Lung (tissue), 12 donors: Measurements from ENCODE around the gene USH1G. TPM values are rescaled to one million over a fixed set of nuclear protein-coding genes. Genes with fewer than 3 reads are reported as not detected.
A peak's percentile ranks its signal among the peaks of the same experiment; 100 is the strongest.

Source experiments
- ATAC-seq: fragments of 200-7000 bp; cut with Tn5 transposase; one replicate; pipeline ENCODE4 v1.9.1; 2020; ENCODE audit warnings: moderate number of reproducible peaks; ENCODE audit not compliant: insufficient read depth, low FRiP score
- DNase-seq, 3 donors: peaks; one replicate each; pipeline ENCODE4 v3.0.0-alpha.2; 2013 to 2017
- H3K27ac ChIP-seq, 2 donors: one replicate each; pipeline ENCODE4 v1.5.1; 2013; ENCODE audit warnings: mild to moderate bottlenecking in 2 of 2, moderate library complexity in 2 of 2, control low read depth in 1 of 2, inconsistent platforms in 1 of 2, low read depth in 1 of 2, low read length in 1 of 2
- H3K27me3 ChIP-seq, 3 donors: one replicate each; pipeline ENCODE4 v1.5.1; 2013; ENCODE audit warnings: low read length in 2 of 3; ENCODE audit not compliant: control insufficient read depth in 3 of 3, insufficient read depth in 3 of 3
- H3K36me3 ChIP-seq, 4 donors: one replicate each; pipeline ENCODE4 v1.5.1; 2013; ENCODE audit warnings: low read length in 4 of 4, mild to moderate bottlenecking in 1 of 4, moderate library complexity in 1 of 4; ENCODE audit not compliant: control insufficient read depth in 4 of 4, insufficient read depth in 4 of 4
- H3K4me1 ChIP-seq, 5 donors: one replicate each; pipeline ENCODE4 v1.5.1; 2013; ENCODE audit warnings: low read length in 5 of 5, mild to moderate bottlenecking in 2 of 5, moderate library complexity in 1 of 5; ENCODE audit not compliant: control insufficient read depth in 5 of 5, insufficient read depth in 5 of 5
- H3K4me3 ChIP-seq: one replicate; pipeline ENCODE4 v1.5.1; 2013; ENCODE audit warnings: mild to moderate bottlenecking, control low read depth, moderate library complexity
- H3K9ac ChIP-seq, 2 donors: one replicate each; pipeline ENCODE4 v1.5.1; 2013; ENCODE audit warnings: low read length in 2 of 2, control low read depth in 1 of 2; ENCODE audit not compliant: insufficient read depth in 1 of 2
- H3K9me3 ChIP-seq, 4 donors: one replicate each; pipeline ENCODE4 v1.5.1; 2013; ENCODE audit warnings: low read length in 3 of 4, mild to moderate bottlenecking in 1 of 4, moderate library complexity in 1 of 4; ENCODE audit not compliant: control insufficient read depth in 4 of 4, insufficient read depth in 3 of 4
- WGBS, 2 donors: extraction: QIAGEN DNeasy Blood & Tissue Kit; methylation state at CpG; one replicate each; pipeline ENCODE4 v1.1.7; 2013; 5-methylcytosine and 5-hydroxymethylcytosine counted together
- polyA plus RNA-seq, 2 donors: library from polyadenylated mRNA; stranded (reverse); fragments of 200-250 nt; gene quantifications; one replicate each; pipeline ENCODE4 v1.2.1, GENCODE V29; 2013
- total RNA-seq, 2 donors: library from RNA; depleted of rRNA in 1 of 2; stranded (reverse); fragments of >200 nt in 1 of 2; gene quantifications; one replicate each; pipeline ENCODE4 v1.2.1, GENCODE V29; 2014 to 2021
- TF ChIP-seq, protein P1 (sequence below): IDR thresholded peaks from 2 replicates; pipeline ENCODE4 v1.5.1; 2012; ENCODE audit warnings: mild to moderate bottlenecking; ENCODE audit errors: control extremely low read depth, extremely low read depth
- donor health status: control.
- donor health status: control.
- donor health status: Bipolar disorder and iron deficiency.
- donor health status: healthy.
- donor health status: DM: yes; HTN: yes; CAD: no.

The USH1G gene
- total and polyA plus RNA-seq, 4 donors, result 0.01 TPM; not detected in 3

DNA sequence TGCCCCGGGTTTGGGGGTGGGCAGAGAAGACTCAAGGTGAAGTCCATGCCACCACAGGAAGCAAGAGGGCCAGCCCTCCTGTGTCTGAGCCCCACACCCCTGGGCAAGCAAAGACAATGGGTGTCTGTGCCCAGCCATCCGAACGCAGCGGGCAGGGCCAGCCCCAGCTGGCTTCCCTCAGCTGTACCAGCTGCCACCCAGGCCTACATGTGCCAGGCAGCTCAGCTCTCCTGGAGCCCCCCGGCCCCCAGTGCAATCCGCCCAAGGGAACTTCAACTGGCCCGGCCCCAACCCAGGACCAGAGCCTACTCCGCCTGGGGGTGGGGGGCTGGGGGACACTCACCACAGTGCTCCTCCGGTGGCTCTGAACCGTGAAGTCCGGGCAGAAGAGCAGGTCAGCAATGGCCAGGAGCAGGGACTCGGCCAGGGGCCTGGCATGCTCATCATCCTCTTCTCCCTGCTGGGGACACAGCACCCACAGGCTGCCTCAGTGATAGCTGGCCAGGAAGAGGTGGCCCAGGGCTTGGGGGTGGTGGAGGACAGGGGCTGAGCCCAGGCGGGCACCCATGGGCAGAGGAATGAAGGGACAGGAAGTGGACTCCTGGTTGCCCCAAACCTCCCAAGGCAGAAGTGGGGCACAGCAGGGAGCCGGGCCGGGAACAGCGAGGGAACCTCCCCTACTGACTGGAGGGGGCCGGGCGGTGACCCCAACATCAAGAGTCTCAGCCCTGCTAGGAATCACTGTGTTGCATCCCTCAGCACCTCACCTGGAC lies 39.8 kb upstream of the USH1G start:
- peaks cover 0 to 6% (median 0%) of the 10 kb centered on the region in 4 donors for H3K36me3 ChIP-seq
- H3K9ac ChIP-seq, result no peak overlapping the region
- H3K9me3 ChIP-seq, result no peaks in the 10 kb centered on the region
- no peak overlapping the region for H3K4me3 ChIP-seq
- H3K4me1 ChIP-seq, result peaks cover 0 to 7% (median 0%) of the 10 kb centered on the region in 5 donors
- H3K27me3 ChIP-seq, result no peaks in the 10 kb centered on the region
- DNase-seq (no peak), ATAC-seq (no peak)
- WGBS, 2 donors, result 79 to 96% methylated on average over 15 to 18 of the region's 18 CpGs
- TF ChIP-seq, protein P1, sequence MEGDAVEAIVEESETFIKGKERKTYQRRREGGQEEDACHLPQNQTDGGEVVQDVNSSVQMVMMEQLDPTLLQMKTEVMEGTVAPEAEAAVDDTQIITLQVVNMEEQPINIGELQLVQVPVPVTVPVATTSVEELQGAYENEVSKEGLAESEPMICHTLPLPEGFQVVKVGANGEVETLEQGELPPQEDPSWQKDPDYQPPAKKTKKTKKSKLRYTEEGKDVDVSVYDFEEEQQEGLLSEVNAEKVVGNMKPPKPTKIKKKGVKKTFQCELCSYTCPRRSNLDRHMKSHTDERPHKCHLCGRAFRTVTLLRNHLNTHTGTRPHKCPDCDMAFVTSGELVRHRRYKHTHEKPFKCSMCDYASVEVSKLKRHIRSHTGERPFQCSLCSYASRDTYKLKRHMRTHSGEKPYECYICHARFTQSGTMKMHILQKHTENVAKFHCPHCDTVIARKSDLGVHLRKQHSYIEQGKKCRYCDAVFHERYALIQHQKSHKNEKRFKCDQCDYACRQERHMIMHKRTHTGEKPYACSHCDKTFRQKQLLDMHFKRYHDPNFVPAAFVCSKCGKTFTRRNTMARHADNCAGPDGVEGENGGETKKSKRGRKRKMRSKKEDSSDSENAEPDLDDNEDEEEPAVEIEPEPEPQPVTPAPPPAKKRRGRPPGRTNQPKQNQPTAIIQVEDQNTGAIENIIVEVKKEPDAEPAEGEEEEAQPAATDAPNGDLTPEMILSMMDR, result no peak
- H3K27ac ChIP-seq, result no peak overlapping the region

DNA sequence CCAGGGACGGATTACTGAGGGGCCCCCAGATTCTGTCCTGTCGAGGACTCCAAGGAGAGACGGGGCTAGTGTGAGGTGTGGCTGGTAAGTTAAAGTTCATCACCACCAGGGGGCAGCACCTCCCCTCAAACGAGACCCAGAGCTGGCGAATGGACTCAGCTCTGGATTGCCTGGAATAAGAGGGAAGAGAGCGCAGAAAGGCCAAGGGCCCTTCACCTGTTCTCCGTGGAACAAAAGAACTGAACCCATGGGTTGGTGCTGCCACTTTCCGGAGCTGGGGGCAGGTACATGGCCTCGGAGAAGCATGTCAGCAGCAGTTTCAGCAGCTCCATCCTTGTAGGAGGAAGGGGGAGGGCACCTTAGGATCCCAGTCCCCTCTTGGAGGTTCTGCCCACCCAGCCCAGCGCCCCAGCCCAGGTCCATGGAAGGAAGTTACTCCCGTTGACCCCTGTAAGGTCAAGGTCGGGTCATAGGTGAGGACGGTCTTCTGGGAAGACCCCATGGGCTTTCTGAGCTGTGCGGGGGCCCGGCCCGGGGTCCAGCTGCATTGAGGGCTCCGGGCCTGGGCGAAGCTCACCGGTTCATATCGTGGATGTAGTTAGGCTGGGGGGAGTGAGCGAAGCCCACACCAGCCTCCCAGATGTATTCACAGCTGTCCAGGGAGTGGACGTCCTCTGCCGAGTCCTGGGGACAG lies 38.7 kb upstream of the USH1G start:
- H3K9me3 ChIP-seq, result no peaks in the 10 kb centered on the region
- peaks cover 0 to 6% (median 0%) of the 10 kb centered on the region in 4 donors for H3K36me3 ChIP-seq
- TF ChIP-seq, protein P1, result peak; percentile 63
- ATAC-seq (peak; percentile 74), DNase-seq (peak; percentile 88 to 91 (median 89))
- H3K4me1 ChIP-seq, result peaks cover 0 to 3% (median 0%) of the 10 kb centered on the region in 5 donors
- H3K9ac ChIP-seq, result no peak overlapping the region
- H3K4me3 ChIP-seq, result no peak overlapping the region
- H3K27ac ChIP-seq, result no peak overlapping the region
- WGBS, 2 donors, result 47% methylated on average over 23 of the region's 23 CpGs
- H3K27me3 ChIP-seq, result no peaks in the 10 kb centered on the region

DNA sequence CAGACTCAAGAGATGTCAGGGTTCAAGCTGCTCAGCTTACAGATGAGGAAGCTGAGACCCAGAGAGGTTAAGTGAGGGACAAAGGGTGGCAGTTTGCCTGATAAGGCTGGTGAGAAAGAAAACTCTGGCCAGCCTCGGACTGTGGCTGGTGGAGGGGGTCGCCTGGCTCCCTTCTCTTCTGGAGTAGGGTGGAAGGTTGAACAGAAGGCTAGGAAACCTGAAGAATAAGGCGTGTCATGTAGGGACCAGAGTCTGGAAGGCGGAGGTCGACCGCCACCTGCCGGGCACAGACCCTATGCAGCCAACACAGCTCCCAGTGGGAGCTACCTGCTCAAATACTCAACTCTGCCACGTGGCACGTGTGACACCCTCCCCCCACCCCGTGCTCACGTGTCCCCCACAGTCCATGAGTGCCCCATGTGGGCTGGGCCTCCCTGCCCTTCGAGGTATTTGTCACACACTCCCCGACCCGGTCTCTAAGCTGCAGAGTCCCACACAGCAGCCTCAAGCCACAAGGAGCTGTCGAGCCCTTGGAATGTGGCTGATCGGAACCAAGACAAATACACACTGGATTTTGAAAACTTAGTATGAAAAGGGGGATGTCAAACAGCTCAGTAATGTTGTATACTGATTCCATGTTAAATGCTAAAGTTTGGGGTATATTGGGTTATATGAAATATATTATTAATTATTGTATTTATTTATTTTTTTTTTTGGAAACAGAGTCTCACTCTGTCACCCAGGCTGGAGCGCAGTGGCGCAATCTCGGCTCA lies 37.7 kb upstream of the USH1G start:
- ATAC-seq (no peak), DNase-seq (peak; percentile 31 to 69 (median 65))
- Histone ChIP-seq H3K9ac (no peak overlapping the region), H3K27me3 (no peaks in the 10 kb centered on the region), H3K27ac (no peak overlapping the region), H3K36me3 (peaks cover 0 to 6% (median 0%) of the 10 kb centered on the region in 4 donors), H3K4me3 (no peak overlapping the region), H3K4me1 (peaks cover 0 to 3% (median 0%) of the 10 kb centered on the region in 5 donors), H3K9me3 (no peaks in the 10 kb centered on the region)
- TF ChIP-seq, protein P1, result no peak
- 44% methylated on average over 19 of the region's 19 CpGs for WGBS, 2 donors
